GM18508 (cell line): ENCODE measurements around the gene NUMA1.

ENCODE experiments used
- ATAC-seq: cut with Tn5 transposase; IDR thresholded peaks from one replicate; pipeline ENCODE4 v1.9.1; 2021; ENCODE audit warnings: moderate number of reproducible peaks; ENCODE audit not compliant: insufficient read depth, unreplicated experiment

NUMA1 gene

GRCh38 chr11:72030472-72031045, 49.8 kb downstream of the NUMA1 start:
- no peak for ATAC-seq

GRCh38 chr11:72026090-72026489, 54.3 kb downstream of the NUMA1 start:
- no peak for ATAC-seq

- no peak for ATAC-seq
Measured at GRCh38 chr11:72024069-72024754, 56.1 kb downstream of the NUMA1 start.

GRCh38 chr11:72023335-72023734, 57.0 kb downstream of the NUMA1 start:
- no peak for ATAC-seq

- no peak for ATAC-seq
Measured at GRCh38 chr11:72018171-72018570, 62.2 kb downstream of the NUMA1 start.

- ATAC-seq: no peak
Measured at GRCh38 chr11:72015511-72016061, 64.8 kb downstream of the NUMA1 start.

- no peak for ATAC-seq
Measured at GRCh38 chr11:72014761-72015320, 65.5 kb downstream of the NUMA1 start.

GRCh38 chr11:72013765-72014711, 66.3 kb downstream of the NUMA1 start:
- ATAC-seq: no peak

GRCh38 chr11:72012897-72013721, 67.2 kb downstream of the NUMA1 start:
- no peak for ATAC-seq

GRCh38 chr11:72012091-72012630, 68.2 kb downstream of the NUMA1 start:
- ATAC-seq: no peak

GRCh38 chr11:72010529-72011233, 69.7 kb downstream of the NUMA1 start:
- no peak for ATAC-seq

- ATAC-seq: no peak
Measured at GRCh38 chr11:72009156-72009555, 71.2 kb downstream of the NUMA1 start.

GRCh38 chr11:72008728-72009127, 71.6 kb downstream of the NUMA1 start:
- ATAC-seq: no peak

- no peak for ATAC-seq
Measured at GRCh38 chr11:72007587-72007986, 72.8 kb downstream of the NUMA1 start.

- no peak for ATAC-seq
Measured at GRCh38 chr11:72007089-72007476, 73.3 kb downstream of the NUMA1 start.

- ATAC-seq: no peak
Measured at GRCh38 chr11:72006309-72007088, 73.8 kb downstream of the NUMA1 start.

- ATAC-seq: no peak
Measured at GRCh38 chr11:72005347-72006260, 74.7 kb downstream of the NUMA1 start.
